Thoracic aorta (tissue), 2 donors: ENCODE measurements around the gene CELSR2. TPM values are rescaled to one million over a fixed set of nuclear protein-coding genes. Genes with fewer than 3 reads are reported as not detected.

ENCODE experiments used
- ATAC-seq: fragments of 150-250 bp; one replicate; pipeline ENCODE4 v1.8.0; 2017; ENCODE audit warnings: low read depth; ENCODE audit not compliant: insufficient number of reproducible peaks, low FRiP score
- DNase-seq: peaks from one replicate; pipeline ENCODE4 v3.0.0-alpha.2; 2020; ENCODE audit warnings: low spot score
- H3K27ac ChIP-seq, 2 donors: fragments of 200-600 bp; sonication (generic); 1 replicate in 1 of 2; 2 replicates in 1 of 2; pipeline ENCODE4 v1.5.1; 2016; ENCODE audit warnings: mild to moderate bottlenecking in 2 of 2, moderate library complexity in 2 of 2
- H3K27me3 ChIP-seq: fragments of 200-600 bp; sonication (generic); replicated peaks from 2 replicates; pipeline ENCODE4 v1.6.0; 2016; ENCODE audit warnings: mild to moderate bottlenecking; ENCODE audit not compliant: insufficient read depth
- H3K36me3 ChIP-seq: fragments of 200-600 bp; sonication (generic); one replicate; pipeline ENCODE4 v1.5.1; 2016
- H3K4me1 ChIP-seq, 2 donors: fragments of 200-600 bp; sonication (generic); 1 replicate in 1 of 2; 2 replicates in 1 of 2; pipeline versions ENCODE4 v1.5.1 to v1.6.0; 2016; ENCODE audit warnings: low read depth in 2 of 2, mild to moderate bottlenecking in 1 of 2; ENCODE audit not compliant: control insufficient read depth in 1 of 2
- H3K4me3 ChIP-seq: fragments of 200-600 bp; sonication (generic); 2 replicates; pipeline ENCODE4 v1.5.1; 2016; ENCODE audit warnings: mild to moderate bottlenecking
- H3K9me3 ChIP-seq: fragments of 200-600 bp; sonication (generic); 2 replicates; pipeline ENCODE4 v1.5.1; 2016
- total RNA-seq, 2 donors: library from RNA; depleted of rRNA; stranded (reverse); fragments of >200 nt; gene quantifications; one replicate each; pipeline versions ENCODE4 v1.1.0 to v1.2.3, GENCODE V29; 2016
- TF ChIP-seq, protein P1 (sequence below): fragments of 200-600 bp; sonication (generic); IDR thresholded peaks from one replicate; pipeline ENCODE4 v1.5.1; 2019; ENCODE audit warnings: antibody characterized with exemption

The CELSR2 gene
- total RNA-seq, 2 donors from 2014 or later: 4.0 to 10.0 TPM

- DNase-seq (no peak), ATAC-seq (no peak)
- TF ChIP-seq, protein P1, sequence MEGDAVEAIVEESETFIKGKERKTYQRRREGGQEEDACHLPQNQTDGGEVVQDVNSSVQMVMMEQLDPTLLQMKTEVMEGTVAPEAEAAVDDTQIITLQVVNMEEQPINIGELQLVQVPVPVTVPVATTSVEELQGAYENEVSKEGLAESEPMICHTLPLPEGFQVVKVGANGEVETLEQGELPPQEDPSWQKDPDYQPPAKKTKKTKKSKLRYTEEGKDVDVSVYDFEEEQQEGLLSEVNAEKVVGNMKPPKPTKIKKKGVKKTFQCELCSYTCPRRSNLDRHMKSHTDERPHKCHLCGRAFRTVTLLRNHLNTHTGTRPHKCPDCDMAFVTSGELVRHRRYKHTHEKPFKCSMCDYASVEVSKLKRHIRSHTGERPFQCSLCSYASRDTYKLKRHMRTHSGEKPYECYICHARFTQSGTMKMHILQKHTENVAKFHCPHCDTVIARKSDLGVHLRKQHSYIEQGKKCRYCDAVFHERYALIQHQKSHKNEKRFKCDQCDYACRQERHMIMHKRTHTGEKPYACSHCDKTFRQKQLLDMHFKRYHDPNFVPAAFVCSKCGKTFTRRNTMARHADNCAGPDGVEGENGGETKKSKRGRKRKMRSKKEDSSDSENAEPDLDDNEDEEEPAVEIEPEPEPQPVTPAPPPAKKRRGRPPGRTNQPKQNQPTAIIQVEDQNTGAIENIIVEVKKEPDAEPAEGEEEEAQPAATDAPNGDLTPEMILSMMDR: no peak
- Histone ChIP-seq H3K4me3 (no peak overlapping the region), H3K4me1 (peaks cover 0 to 5% of the 10 kb centered on the region in 2 donors), H3K36me3 (no peaks in the 10 kb centered on the region), H3K9me3 (no peaks in the 10 kb centered on the region), H3K27me3 (no peaks in the 10 kb centered on the region), H3K27ac (no peak overlapping the region)
These were observed 43.0 kb upstream of the CELSR2 start for GRCh38 chr1:109206339-109206738.

DNA sequence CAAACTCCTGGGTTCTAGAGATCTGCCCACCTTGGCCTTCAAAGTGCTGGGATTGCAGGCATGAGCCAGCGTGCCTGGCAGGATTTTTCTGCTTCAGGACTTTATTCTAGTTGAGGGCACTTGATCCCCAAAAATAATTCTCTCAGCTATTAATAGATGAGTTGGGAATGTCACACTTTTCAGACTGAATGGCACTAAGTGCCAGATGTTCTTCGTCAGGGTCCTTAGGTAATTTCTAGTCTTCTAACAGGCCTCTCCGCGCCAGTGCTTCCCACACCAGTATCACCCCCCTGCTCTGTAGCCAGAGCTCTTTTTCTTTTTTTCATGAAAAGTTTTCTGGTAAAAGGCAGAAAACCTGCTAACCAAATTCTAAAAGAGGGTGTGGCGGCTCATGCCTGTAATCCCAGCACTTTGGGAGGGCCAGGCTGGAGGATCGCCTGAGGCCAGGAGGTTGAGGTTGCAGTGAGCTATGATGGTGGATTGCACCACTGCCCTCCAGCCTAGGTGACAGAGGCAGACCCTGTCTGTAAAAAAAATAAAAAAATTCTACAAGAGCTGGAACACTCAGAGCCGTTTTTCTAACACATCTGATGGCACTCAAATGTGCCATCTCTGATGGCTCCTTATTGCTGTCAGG lies 41.8 kb upstream of the CELSR2 start:
- TF ChIP-seq, protein P1: no peak
- no peaks in the 10 kb centered on the region for H3K36me3 ChIP-seq
- peaks cover 0 to 5% of the 10 kb centered on the region in 2 donors for H3K4me1 ChIP-seq
- no peaks in the 10 kb centered on the region for H3K27me3 ChIP-seq
- ATAC-seq: no peak
- H3K4me3 ChIP-seq: no peak overlapping the region
- no peak overlapping the region for H3K27ac ChIP-seq
- no peaks in the 10 kb centered on the region for H3K9me3 ChIP-seq
- no peak for DNase-seq

DNA sequence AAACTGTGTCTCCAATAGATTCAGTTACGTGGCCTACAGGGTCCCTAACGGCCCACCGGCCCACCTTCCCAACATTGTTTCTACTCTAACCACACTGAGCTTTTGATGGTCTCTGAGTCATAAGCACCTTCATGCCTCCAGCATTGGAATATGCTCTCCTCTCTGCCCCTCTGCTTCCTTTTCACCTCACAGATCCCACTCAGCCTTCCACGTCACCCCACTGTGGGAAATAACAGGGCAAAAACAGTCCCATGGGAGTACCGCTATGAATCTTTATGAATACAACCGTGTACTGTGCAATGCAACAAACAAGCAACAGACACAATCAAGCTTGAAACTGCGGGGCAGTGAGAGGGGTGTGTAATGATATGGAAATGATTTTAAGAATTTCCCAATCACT lies 40.9 kb upstream of the CELSR2 start:
- Histone ChIP-seq H3K4me3 (peak overlapping the region; percentile 52), H3K27ac (no peak overlapping the region), H3K4me1 (peaks cover 0 to 7% of the 10 kb centered on the region in 2 donors), H3K27me3 (no peaks in the 10 kb centered on the region), H3K9me3 (no peaks in the 10 kb centered on the region), H3K36me3 (no peaks in the 10 kb centered on the region)
- DNase-seq: no peak
- ATAC-seq: no peak
- TF ChIP-seq, protein P1: no peak

DNA sequence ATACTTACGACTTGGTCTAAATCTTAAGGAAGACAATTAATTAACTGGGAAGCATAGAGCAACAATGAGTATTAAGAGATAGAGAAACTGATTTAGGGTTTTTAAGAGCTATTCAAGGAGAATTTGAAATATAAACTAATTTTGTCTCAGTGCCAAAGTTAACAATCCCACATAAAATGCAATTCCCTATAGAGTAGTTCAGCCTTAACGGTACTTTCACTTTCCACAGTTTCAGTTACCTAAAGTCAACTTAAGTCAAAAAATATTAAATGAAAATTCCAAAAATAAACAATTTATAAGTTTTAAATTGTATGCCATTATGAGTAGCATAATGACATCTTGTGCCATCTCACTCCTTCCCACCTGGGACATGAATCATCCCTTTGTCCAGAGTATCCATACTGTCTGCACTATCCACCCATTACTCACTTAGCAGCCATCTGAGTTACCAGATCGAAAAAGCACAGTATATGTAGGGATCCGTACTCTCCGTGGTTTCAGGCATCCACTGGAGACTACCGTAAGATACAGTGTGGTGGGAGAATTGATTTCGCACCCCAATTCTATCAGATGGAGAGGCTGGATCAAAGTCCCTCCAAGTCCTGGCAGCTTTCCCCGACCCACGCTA lies 40.4 kb upstream of the CELSR2 start:
- peak overlapping the region; percentile 52 for H3K4me3 ChIP-seq
- ATAC-seq: no peak
- TF ChIP-seq, protein P1: no peak
- H3K9me3 ChIP-seq: no peaks in the 10 kb centered on the region
- H3K27ac ChIP-seq: no peak overlapping the region
- H3K4me1 ChIP-seq: peaks cover 0 to 9% of the 10 kb centered on the region in 2 donors
- DNase-seq: no peak
- no peaks in the 10 kb centered on the region for H3K27me3 ChIP-seq
- no peaks in the 10 kb centered on the region for H3K36me3 ChIP-seq

GRCh38 chr1:109210058-109210457 lies 39.3 kb upstream of the CELSR2 start:
- Histone ChIP-seq H3K9me3 (no peaks in the 10 kb centered on the region), H3K36me3 (no peaks in the 10 kb centered on the region), H3K27me3 (no peaks in the 10 kb centered on the region), H3K4me3 (no peak overlapping the region), H3K27ac (no peak overlapping the region), H3K4me1 (peaks cover 0 to 12% of the 10 kb centered on the region in 2 donors)
- no peak for DNase-seq
- TF ChIP-seq, protein P1: no peak
- ATAC-seq: no peak
